Ascending aorta (tissue), 2 donors: Measurements from ENCODE around the gene R3HDM4. TPM values are rescaled to one million over a fixed set of nuclear protein-coding genes. Genes with fewer than 3 reads are reported as not detected.

ENCODE experiments used
- DNase-seq, 2 donors: peaks; one replicate each; pipeline ENCODE4 v3.0.0-alpha.2; 2019; ENCODE audit warnings: low spot score in 2 of 2
- H3K27ac ChIP-seq, 2 donors: fragments of 200-600 bp; sonication (generic); one replicate each; pipeline ENCODE4 v1.5.1; 2016 to 2017; ENCODE audit warnings: mild to moderate bottlenecking in 1 of 2
- H3K27me3 ChIP-seq: fragments of 200-600 bp; sonication (generic); one replicate; pipeline ENCODE4 v1.5.1; 2017
- H3K36me3 ChIP-seq, 2 donors: fragments of 200-600 bp; sonication (generic); one replicate each; pipeline ENCODE4 v1.5.1; 2016
- H3K4me1 ChIP-seq, 2 donors: fragments of 200-600 bp; sonication (generic); one replicate each; pipeline ENCODE4 v1.5.1; 2016 to 2017; ENCODE audit warnings: mild to moderate bottlenecking in 1 of 2
- H3K4me3 ChIP-seq, 2 donors: fragments of 200-600 bp; sonication (generic); one replicate each; pipeline ENCODE4 v1.5.1; 2016 to 2017; ENCODE audit warnings: mild to moderate bottlenecking in 1 of 2
- H3K9me3 ChIP-seq, 2 donors: fragments of 200-600 bp; sonication (generic); one replicate each; pipeline ENCODE4 v1.5.1; 2016
- CTCF ChIP-seq, 3 experiments: fragments of 200-600 bp in 2 of 3; fragments of 450-650 bp in 1 of 3; sonication (generic) in 2 of 3; IDR thresholded peaks; one replicate each; pipeline ENCODE4 v1.5.1; 2016 to 2019; ENCODE audit warnings: antibody characterized with exemption in 3 of 3, mild to moderate bottlenecking in 1 of 3, moderate library complexity in 1 of 3
- intact Hi-C: fragments of 100-400 bp; cut with DNase I; formaldehyde crosslinking; loops from one replicate; pipeline ENCODE4 v1.15.1; 2023
- total RNA-seq: library from RNA; depleted of rRNA; stranded (reverse); fragments of >200 nt; gene quantifications from one replicate; pipeline ENCODE4 v1.1.0, GENCODE V29; 2016

R3HDM4 gene
- total RNA-seq, 1 donor from 2014 or later: 81.5 TPM

- TF ChIP-seq CTCF (IDR thresholded peaks at IDR 0.05): no peak
- Histone ChIP-seq H3K4me3 (no peak overlapping the region), H3K27me3 (no peaks in the 10 kb centered on the region), H3K9me3 (no peaks in the 10 kb centered on the region), H3K36me3 (no peaks in the 10 kb centered on the region), H3K4me1 (no peaks in the 10 kb centered on the region), H3K27ac (no peak overlapping the region)
- intact Hi-C loops: no loop called here
- no peak for DNase-seq
Measured at GRCh38 chr19:956766-957440, 43.9 kb upstream of the R3HDM4 start.

GRCh38 chr19:955803-956765, 43.1 kb upstream of the R3HDM4 start:
- no peaks in the 10 kb centered on the region for H3K27me3 ChIP-seq
- no peak overlapping the region for H3K27ac ChIP-seq
- no peak overlapping the region for H3K4me3 ChIP-seq
- no peaks in the 10 kb centered on the region for H3K4me1 ChIP-seq
- H3K36me3 ChIP-seq: no peaks in the 10 kb centered on the region
- intact Hi-C loops: no loop called here
- no peak for DNase-seq
- TF ChIP-seq CTCF (IDR thresholded peaks at IDR 0.05): no peak
- no peaks in the 10 kb centered on the region for H3K9me3 ChIP-seq

- Histone ChIP-seq H3K36me3 (no peaks in the 10 kb centered on the region), H3K27me3 (no peaks in the 10 kb centered on the region), H3K9me3 (no peaks in the 10 kb centered on the region), H3K27ac (no peak overlapping the region), H3K4me1 (no peaks in the 10 kb centered on the region), H3K4me3 (no peak overlapping the region)
- DNase-seq: no peak
- intact Hi-C loops: no loop called here
- no peak for TF ChIP-seq CTCF (IDR thresholded peaks at IDR 0.05)
Measured at GRCh38 chr19:954672-955494, 41.9 kb upstream of the R3HDM4 start.

GRCh38 chr19:954272-954671, 41.3 kb upstream of the R3HDM4 start:
- Histone ChIP-seq H3K27me3 (no peaks in the 10 kb centered on the region), H3K4me3 (no peak overlapping the region), H3K36me3 (no peaks in the 10 kb centered on the region), H3K4me1 (no peaks in the 10 kb centered on the region), H3K9me3 (no peaks in the 10 kb centered on the region), H3K27ac (no peak overlapping the region)
- TF ChIP-seq CTCF (IDR thresholded peaks at IDR 0.05): no peak
- no peak for DNase-seq
- intact Hi-C loops: no loop called here

- intact Hi-C loops: no loop called here
- Histone ChIP-seq H3K4me1 (no peaks in the 10 kb centered on the region), H3K4me3 (no peak overlapping the region), H3K9me3 (no peaks in the 10 kb centered on the region), H3K36me3 (no peaks in the 10 kb centered on the region), H3K27ac (no peak overlapping the region), H3K27me3 (no peaks in the 10 kb centered on the region)
- no peak for TF ChIP-seq CTCF (IDR thresholded peaks at IDR 0.05)
- DNase-seq: no peak
Measured at GRCh38 chr19:953445-954271, 40.6 kb upstream of the R3HDM4 start.
